HepG2 (cell line): ENCODE results near the gene TMEM219. TPM values are rescaled to one million over a fixed set of nuclear protein-coding genes. Genes with fewer than 3 reads are reported as not detected.

Experiments
- ATAC-seq: fragments of 200-7000 bp; cut with Tn5 transposase; 3 replicates; pipeline ENCODE4 v1.9.1; 2020; ENCODE audit warnings: mild to moderate bottlenecking, moderate library complexity
- BruUV-seq: library from RNA; stranded (reverse); fragments of 400-500 nt; replicated peaks from 2 replicates; lab custom pipeline; 2021; lab: Mats Ljungman, UMichigan
- CTCF ChIA-PET: fragments of 300-600 bp; formaldehyde crosslinking; extraction: SDS; loops from one replicate; lab custom pipeline; 2021; ENCODE audit warnings: low total read pairs, inconsistent platforms, low intra/inter-chr PET ratio; lab: Yijun Ruan, JAX
- POLR2A ChIA-PET: fragments of 350-600 bp; sonication (Branson Sonifier 250); formaldehyde crosslinking; loops from one replicate; lab custom pipeline; 2020; ENCODE audit warnings: antibody characterized with exemption, inconsistent platforms; lab: Yijun Ruan, JAX
- DNase-seq: peaks from one replicate; pipeline ENCODE4 v3.0.0-alpha.2; 2015; ENCODE audit warnings: low spot score
- FAIRE-seq: peaks from 3 replicates; lab custom pipeline; 2011; peaks lifted over from hg19 to GRCh38; lab: Jason Lieb, UNC
- H2AFZ ChIP-seq: one replicate; pipeline ENCODE4 v1.6.1; 2011; ENCODE audit warnings: low read length, inconsistent platforms
- H3K27ac ChIP-seq: fragments of 300-600 bp; 3 replicates; pipeline ENCODE4 v1.8.0; 2011; ENCODE audit warnings: mixed run types, mild to moderate bottlenecking, mixed read lengths, low read length, inconsistent platforms; ENCODE audit not compliant: insufficient read depth; ENCODE audit errors: extremely low read length
- H3K27me3 ChIP-seq, 2 experiments: fragments of 200-600 bp in 1 of 2; 2 replicates in 1 of 2; 3 replicates in 1 of 2; pipeline versions ENCODE4 v1.6.0 to v1.8.0; 2011; ENCODE audit warnings: low read length in 2 of 2, mild to moderate bottlenecking in 2 of 2, moderate library complexity in 2 of 2, inconsistent platforms in 1 of 2; ENCODE audit not compliant: insufficient read depth in 2 of 2, control insufficient read depth in 1 of 2
- H3K36me3 ChIP-seq, 2 experiments: fragments of 200-600 bp in 1 of 2; replicated peaks in 1 of 2; 2 replicates in 1 of 2; 3 replicates in 1 of 2; pipeline versions ENCODE4 v1.5.1 to v1.8.0; 2011; ENCODE audit warnings: low read length in 2 of 2, inconsistent platforms in 1 of 2; ENCODE audit not compliant: insufficient read depth in 2 of 2, control insufficient read depth in 1 of 2
- H3K4me1 ChIP-seq: 2 replicates; pipeline ENCODE4 v1.5.1; 2012; ENCODE audit warnings: low read length, inconsistent platforms; ENCODE audit not compliant: insufficient read depth
- H3K4me2 ChIP-seq: 2 replicates; pipeline ENCODE4 v1.6.0; 2011; ENCODE audit warnings: low read depth, low read length, inconsistent platforms
- H3K4me3 ChIP-seq, 3 experiments: fragments of 200-600 bp in 1 of 3; sonication (generic), shearing (Covaris generic) in 1 of 3; replicated peaks in 1 of 3; 2 replicates each; pipeline ENCODE4 v1.5.1; 2011 to 2016; ENCODE audit warnings: low read length in 3 of 3, inconsistent platforms in 2 of 3, low read depth in 2 of 3, mild to moderate bottlenecking in 2 of 3, control low read depth in 1 of 3, mixed read lengths in 1 of 3; ENCODE audit not compliant: insufficient read depth in 1 of 3
- H3K79me2 ChIP-seq: one replicate; pipeline ENCODE4 v1.6.1; 2011; ENCODE audit warnings: low read length, inconsistent platforms; ENCODE audit not compliant: insufficient read depth
- H3K9ac ChIP-seq: 2 replicates; pipeline ENCODE4 v1.6.0; 2011; ENCODE audit warnings: mild to moderate bottlenecking, low read depth, low read length, inconsistent platforms; ENCODE audit not compliant: insufficient read depth
- H3K9me3 ChIP-seq: 2 replicates; pipeline ENCODE4 v1.5.1; 2012; ENCODE audit warnings: mild to moderate bottlenecking, low read length
- H4K20me1 ChIP-seq: 2 replicates; pipeline ENCODE4 v1.6.0; 2011; ENCODE audit warnings: inconsistent platforms, mild to moderate bottlenecking, low read length, moderate library complexity; ENCODE audit not compliant: insufficient read depth
- AKAP8 ChIP-seq: sonication (generic); formaldehyde crosslinking; IDR thresholded peaks from 2 replicates; pipeline ENCODE4 v1.5.1; 2020; ENCODE audit warnings: mild to moderate bottlenecking, missing genetic modification reagents
- ATF7 ChIP-seq, 2 experiments: fragments of 450-650 bp in 1 of 2; sonication (generic) in 1 of 2; formaldehyde crosslinking in 1 of 2; IDR thresholded peaks; 2 replicates each; pipeline versions ENCODE4 v1.4.0 to v1.6.1; 2016 to 2020; ENCODE audit warnings: antibody characterized with exemption in 1 of 2, mild to moderate bottlenecking in 1 of 2, missing genetic modification reagents in 1 of 2
- CC2D1A ChIP-seq: sonication (generic); formaldehyde crosslinking; IDR thresholded peaks from 2 replicates; pipeline ENCODE4 v1.8.1; 2023; ENCODE audit warnings: mild to moderate bottlenecking, missing genetic modification reagents
- CENPBD1 ChIP-seq: sonication (generic); formaldehyde crosslinking; IDR thresholded peaks from 2 replicates; pipeline ENCODE4 v1.8.0; 2022; ENCODE audit warnings: missing genetic modification reagents, low read depth, mild to moderate bottlenecking, borderline replicate concordance
- EHMT2 ChIP-seq: fragments of 200-600 bp; sonication (generic); IDR thresholded peaks from 2 replicates; pipeline ENCODE4 v1.7.0; 2017; ENCODE audit warnings: antibody characterized with exemption, low read depth, low read length, borderline replicate concordance
- ERF ChIP-seq: IDR thresholded peaks from 2 replicates; pipeline ENCODE4 v1.6.1; 2018; ENCODE audit warnings: missing biosample characterization, missing genetic modification reagents
- FOXA3 ChIP-seq: IDR thresholded peaks from 2 replicates; pipeline ENCODE4 v1.6.1; 2016; ENCODE audit warnings: missing genetic modification reagents, missing compliant biosample characterization
- KDM4B ChIP-seq: sonication (generic); formaldehyde crosslinking; IDR thresholded peaks from 2 replicates; pipeline ENCODE4 v1.4.0; 2020; ENCODE audit warnings: missing genetic modification reagents
- KDM5A ChIP-seq: fragments of 200-600 bp; sonication (generic); IDR thresholded peaks from 2 replicates; pipeline ENCODE4 v1.7.0; 2018; ENCODE audit warnings: antibody characterized with exemption, mild to moderate bottlenecking, low read length, borderline replicate concordance
- KLF13 ChIP-seq: sonication (generic); formaldehyde crosslinking; IDR thresholded peaks from 2 replicates; pipeline ENCODE4 v1.4.0; 2020; ENCODE audit warnings: mild to moderate bottlenecking, missing genetic modification reagents
- NR2C2 ChIP-seq: sonication (generic); formaldehyde crosslinking; IDR thresholded peaks from 2 replicates; pipeline ENCODE4 v1.4.0; 2020; ENCODE audit warnings: missing genetic modification reagents, mild to moderate bottlenecking, moderate library complexity, borderline replicate concordance
- SIN3B ChIP-seq: fragments of 150-350 bp; IDR thresholded peaks from 2 replicates; pipeline ENCODE4 v1.6.1; 2014; ENCODE audit warnings: low read length
- SIX1 ChIP-seq: sonication (generic); formaldehyde crosslinking; IDR thresholded peaks from 2 replicates; pipeline ENCODE4 v1.4.0; 2020; ENCODE audit warnings: missing genetic modification reagents, borderline replicate concordance
- SMAD3 ChIP-seq: sonication (generic); formaldehyde crosslinking; IDR thresholded peaks from 2 replicates; pipeline ENCODE4 v1.4.0; 2020; ENCODE audit warnings: missing genetic modification reagents
- STAT5B ChIP-seq: sonication (generic); formaldehyde crosslinking; IDR thresholded peaks from 2 replicates; pipeline ENCODE4 v1.4.0; 2020; ENCODE audit warnings: missing genetic modification reagents
- ZFP36L1 ChIP-seq: sonication (generic); formaldehyde crosslinking; IDR thresholded peaks from 2 replicates; pipeline ENCODE4 v1.8.0; 2022; ENCODE audit warnings: mild to moderate bottlenecking, missing genetic modification reagents, moderate library complexity
- ZNF354B ChIP-seq: sonication (generic); formaldehyde crosslinking; IDR thresholded peaks from 2 replicates; pipeline ENCODE4 v1.8.0; 2022; ENCODE audit warnings: mild to moderate bottlenecking, missing genetic modification reagents
- ZNF446 ChIP-seq: sonication (generic); formaldehyde crosslinking; IDR thresholded peaks from 2 replicates; pipeline ENCODE4 v1.5.0; 2020; ENCODE audit warnings: mild to moderate bottlenecking, missing genetic modification reagents
- ZNF572 ChIP-seq: sonication (generic); formaldehyde crosslinking; IDR thresholded peaks from 2 replicates; pipeline ENCODE4 v1.5.1; 2020; ENCODE audit warnings: mild to moderate bottlenecking, missing genetic modification reagents
- ZNF761 ChIP-seq: sonication (generic); formaldehyde crosslinking; conservative IDR thresholded peaks from 2 replicates; pipeline ENCODE4 v1.4.0; 2020; ENCODE audit warnings: mild to moderate bottlenecking, missing genetic modification reagents
- ZNF768 ChIP-seq: sonication (generic); formaldehyde crosslinking; IDR thresholded peaks from 2 replicates; pipeline ENCODE4 v1.4.0; 2020; ENCODE audit warnings: missing genetic modification reagents
- WGBS: methylation state at CpG from one replicate; pipeline ENCODE4 v1.1.6; 2017; ENCODE audit warnings: low lambda C conversion rate; 5-methylcytosine and 5-hydroxymethylcytosine counted together
- in situ Hi-C: cut with HindIII; loops from 2 replicates; pipeline ENCODE4 v1.10.0; 2017; ENCODE audit warnings: low pct_unique_long_range_greater_than_20kb; ENCODE audit not compliant: extremely low pct_ligation_motif_present
- intact Hi-C: fragments of 100-400 bp; cut with micrococcal nuclease; formaldehyde crosslinking; loops from one replicate; pipeline ENCODE4 v1.10.0; 2022; ENCODE audit not compliant: unreplicated experiment
- polyA plus RNA-seq, 8 experiments: library from polyadenylated mRNA; depleted of rRNA in 3 of 8; stranded (reverse) in 7 of 8; unstranded in 1 of 8; fragments of >200 nt; fragmentation: Illumina TruSeq in 4 of 8; extraction: Trizol in 4 of 8; gene quantifications; 2 replicates each; pipeline versions ENCODE4 v1.2.1 to v1.2.3, GENCODE V29; 2011 to 2016; ENCODE audit warnings: low read depth in 4 of 8, missing spikeins in 1 of 8, mixed read lengths in 1 of 8; ENCODE audit not compliant: insufficient read depth in 1 of 8
- total RNA-seq, 5 experiments: library from RNA; depleted of rRNA; stranded (reverse); fragments of >200 nt; fragmentation: Illumina TruSeq; extraction: Trizol; gene quantifications; 2 replicates each; pipeline ENCODE4 v1.2.3, GENCODE V29; 2016; ENCODE audit warnings: low read depth in 1 of 5
- TF ChIP-seq, protein P1 (sequence below): sonication (generic); formaldehyde crosslinking; IDR thresholded peaks from 2 replicates; pipeline ENCODE4 v1.4.0; 2020; ENCODE audit warnings: low read depth, mild to moderate bottlenecking, missing genetic modification reagents

The TMEM219 gene
- total and polyA plus RNA-seq, 2 of the 13 experiments (the other 11 are each of a cell fraction or from before 2014, with no cell fraction given), result 105 to 115 TPM

GRCh38 chr16:29973384-29974246 is 11.7 kb downstream of the TMEM219 start, which contains the start of gene TAOK2:
Gene TAOK2, plus strand, starts transcription at chr16:29973868. Its CDS starts 3,905 bp downstream, at chr16:29977773.
- Histone ChIP-seq H3K9ac (peak within 1 kb of the TSS; percentile 89), H3K79me2 (peaks cover 38% of the 10 kb centered on the region), H3K9me3 (no peaks in the 10 kb centered on the region), H3K4me1 (peaks cover 30% of the 10 kb centered on the region), H3K4me2 (peak within 1 kb of the TSS; percentile 93), H2AFZ (no peak within 1 kb of the TSS), H4K20me1 (peaks cover 23% of the 10 kb centered on the region), H3K27me3 (no peaks in the 10 kb centered on the region; a peak in 1 of 5 replicates), H3K4me3 (peak within 1 kb of the TSS; percentile 86 to 99 (median 91)), H3K27ac (peak within 1 kb of the TSS; percentile 72), H3K36me3 (peaks cover 21 to 27% of the 10 kb centered on the region in 2 experiments)
- peak; percentile 98 for DNase-seq
- peak; percentile 49 for FAIRE-seq
- POLR2A ChIA-PET, result interaction anchor here (0.6 to 4.7 kb wide), 33 partner anchors 9 to 294 kb away, joined by 3 to 47 read pairs (median 4); partner anchors contain the start of genes ALDOA, ASPHD1, HIRIP3 and INO80E
- in situ Hi-C loops, result no loop called here
- no TSS peak for BruUV-seq
- CTCF ChIA-PET, result no interaction called here
- WGBS, result 12% methylated on average over 59 of the region's 75 CpGs
- ATAC-seq, result peak; percentile 95
- intact Hi-C loops, result loop anchor here (1.0 kb wide), 2 partner anchors 30 to 47 kb away; partner anchors contain the start of gene KCTD13
- TF ChIP-seq EHMT2 (no peak), KDM5A (peak; percentile 56; the same call in 1 of the 2 replicates), CENPBD1 (no peak; the same call in 1 of the 2 replicates), NR2C2 (peak; percentile 53; the same call in 1 of the 2 replicates), STAT5B (no peak), AKAP8 (CRISPR knock-in tag) (peak; percentile 98), ERF (CRISPR knock-in tag) (peak; percentile 97), ZNF446 (CRISPR knock-in tag) (no peak; the same call in 1 of the 2 replicates), SIX1 (CRISPR knock-in tag) (no peak; the same call in 1 of the 2 replicates), ZNF761 (CRISPR knock-in tag) (peak; percentile 69), SMAD3 (CRISPR knock-in tag) (0 out of 2 replicates have a peak, but pooled peaks have one; percentile 18), FOXA3 (CRISPR knock-in tag) (peak; percentile 62; the same call in 1 of the 2 replicates), ZNF572 (CRISPR knock-in tag) (peak; percentile 52; the same call in 1 of the 2 replicates), KDM4B (no peak), ZNF354B (CRISPR knock-in tag) (no peak), ZFP36L1 (CRISPR knock-in tag) (peak; percentile 95), SIN3B (0 out of 2 replicates have a peak, but pooled peaks have one; percentile 6), ZNF768 (CRISPR knock-in tag) (peak; percentile 29; the same call in 1 of the 2 replicates), KLF13 (CRISPR knock-in tag) (no peak), ATF7 (IDR thresholded peaks at IDR 0.05) (no peak), ATF7 (CRISPR knock-in tag; IDR thresholded peaks at IDR 0.05) (0 out of 2 replicates have a peak, but pooled peaks have one; percentile 78), CC2D1A (CRISPR knock-in tag) (0 out of 2 replicates have a peak, but pooled peaks have one; percentile 83)
- TF ChIP-seq, protein P1, sequence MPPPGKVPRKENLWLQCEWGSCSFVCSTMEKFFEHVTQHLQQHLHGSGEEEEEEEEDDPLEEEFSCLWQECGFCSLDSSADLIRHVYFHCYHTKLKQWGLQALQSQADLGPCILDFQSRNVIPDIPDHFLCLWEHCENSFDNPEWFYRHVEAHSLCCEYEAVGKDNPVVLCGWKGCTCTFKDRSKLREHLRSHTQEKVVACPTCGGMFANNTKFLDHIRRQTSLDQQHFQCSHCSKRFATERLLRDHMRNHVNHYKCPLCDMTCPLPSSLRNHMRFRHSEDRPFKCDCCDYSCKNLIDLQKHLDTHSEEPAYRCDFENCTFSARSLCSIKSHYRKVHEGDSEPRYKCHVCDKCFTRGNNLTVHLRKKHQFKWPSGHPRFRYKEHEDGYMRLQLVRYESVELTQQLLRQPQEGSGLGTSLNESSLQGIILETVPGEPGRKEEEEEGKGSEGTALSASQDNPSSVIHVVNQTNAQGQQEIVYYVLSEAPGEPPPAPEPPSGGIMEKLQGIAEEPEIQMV, result peak; percentile 82; the same call in 1 of the 2 replicates
